ENCODE results near the gene RERE.

- no peak for TF ChIP-seq EZH2phosphoT487 (IDR thresholded peaks at IDR 0.05; ENCODE audit: borderline replicate concordance, low read depth, low read length)
- no peak for TF ChIP-seq CTCF (conservative IDR thresholded peaks at IDR 0.05; ENCODE audit: low read length)
These were observed 275.4 kb downstream of the RERE start for GRCh38 chr1:8541961-8542521.

Data from OCI-LY7 (cell line).